NB4 (cell line): ENCODE data around the gene PCBP4.

Experiments used
- DNase-seq: peaks from one replicate; pipeline ENCODE4 v3.0.0; 2010; ENCODE audit warnings: low read depth
- H3K4me3 ChIP-seq: one replicate; pipeline ENCODE4 v1.5.1; 2011; ENCODE audit warnings: mild to moderate bottlenecking, low read depth, low read length, moderate library complexity
- CTCF ChIP-seq: IDR thresholded peaks from one replicate; pipeline ENCODE4 v1.5.1; 2012; ENCODE audit warnings: low read depth, low read length
- MAX ChIP-seq: IDR thresholded peaks from 2 replicates; pipeline ENCODE4 v1.6.1; 2011; ENCODE audit warnings: low read depth, low read length
- MYC ChIP-seq: IDR thresholded peaks from 2 replicates; pipeline ENCODE4 v1.6.1; 2011; ENCODE audit warnings: low read depth, low read length
- POLR2A ChIP-seq: IDR thresholded peaks from 2 replicates; pipeline ENCODE4 v1.6.1; 2011; ENCODE audit warnings: mild to moderate bottlenecking; ENCODE audit not compliant: insufficient read length; ENCODE audit errors: extremely low read depth

Gene PCBP4

DNA sequence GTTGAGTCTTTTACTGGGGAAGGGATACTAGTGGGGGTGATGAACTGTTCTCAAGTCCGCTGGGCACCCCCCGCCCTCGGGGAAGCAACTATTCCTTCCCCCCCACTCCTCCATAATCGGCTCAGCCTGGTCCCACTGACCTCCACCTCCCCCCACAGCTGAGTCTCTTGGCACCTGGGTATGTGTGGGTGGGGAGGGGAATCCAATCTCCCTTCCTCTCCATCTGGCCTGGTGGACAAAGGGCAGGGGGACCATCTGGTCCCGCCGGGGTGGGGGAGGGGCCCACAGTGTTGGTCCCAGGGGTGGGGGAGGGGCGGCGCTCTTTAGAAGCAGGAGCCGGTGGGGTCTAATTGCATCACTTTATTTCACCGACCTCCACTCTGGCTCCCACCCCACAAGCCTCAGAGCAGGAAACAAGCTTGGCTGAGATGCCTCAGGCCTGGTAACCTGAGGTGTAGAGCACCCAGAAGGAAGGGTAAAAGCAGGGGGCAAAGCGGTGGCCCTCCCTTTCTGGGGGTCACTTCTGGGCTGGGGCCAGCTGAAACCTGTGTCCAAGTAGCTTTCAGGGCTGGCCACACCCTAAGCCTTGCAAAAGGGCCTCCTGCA lies 1.0 kb upstream of the PCBP4 start:
- peak; percentile 49 for DNase-seq
- H3K4me3 ChIP-seq = peak overlapping the region; percentile 16
- TF ChIP-seq MAX = no peak
- TF ChIP-seq MYC = no peak
- no peak for TF ChIP-seq CTCF
- TF ChIP-seq POLR2A = no peak

DNA sequence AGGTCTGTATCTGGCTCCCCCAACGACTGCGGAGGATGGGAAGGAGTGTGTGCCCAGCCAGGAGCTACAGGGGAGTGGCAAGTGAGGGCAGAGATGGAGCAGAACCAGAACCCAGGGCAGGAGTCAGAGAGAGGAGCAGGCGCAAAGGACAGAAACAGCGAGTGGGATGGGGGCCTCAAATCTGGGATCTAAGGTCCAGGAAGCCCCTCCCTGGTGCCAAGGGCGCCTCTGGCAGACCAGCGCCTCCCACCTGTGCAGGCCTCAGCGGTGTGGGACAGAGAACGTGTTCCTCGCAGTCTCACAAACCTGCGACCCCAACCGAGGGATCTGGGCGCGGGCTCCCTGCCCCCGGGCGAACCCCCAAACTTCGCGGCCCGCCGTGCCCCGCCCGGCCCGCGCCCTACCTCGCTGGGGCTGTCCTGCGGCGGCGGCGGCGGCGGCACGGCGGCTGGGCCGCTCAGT lies 301 bp downstream of the PCBP4 start:
- TF ChIP-seq CTCF = no peak
- TF ChIP-seq POLR2A = no peak
- H3K4me3 ChIP-seq = peak overlapping the region; percentile 11
- no peak for DNase-seq

- TF ChIP-seq CTCF (no peak), MAX (no peak), POLR2A (no peak), MYC (no peak)
- no peak for DNase-seq
- H3K4me3 ChIP-seq = no peak overlapping the region
These were observed 768 bp downstream of the PCBP4 start for GRCh38 chr3:51966486-51966885.

GRCh38 chr3:51966016-51966415 lies 1.2 kb downstream of the PCBP4 start:
- no peak overlapping the region for H3K4me3 ChIP-seq
- no peak for DNase-seq
- no peak for TF ChIP-seq CTCF
- TF ChIP-seq MAX = no peak
- no peak for TF ChIP-seq POLR2A
- no peak for TF ChIP-seq MYC

- no peak for DNase-seq
- H3K4me3 ChIP-seq = no peak overlapping the region
- TF ChIP-seq CTCF (no peak), MYC (no peak), MAX (no peak), POLR2A (no peak)
These were observed 2.7 kb downstream of the PCBP4 start for GRCh38 chr3:51964521-51964920.

GRCh38 chr3:51963951-51964451 lies 3.3 kb downstream of the PCBP4 start:
- no peak for DNase-seq

More at GRCh38 chr3:51963951-51964451, 3.3 kb downstream of the PCBP4 start:
- TF ChIP-seq MYC (no peak), POLR2A (no peak)
- H3K4me3 ChIP-seq = no peak overlapping the region
